GM23338 (cell line): ENCODE data around the gene SOD2.

ENCODE experiments used
- CREB1 ChIP-seq: fragments of 250-450 bp; sonication (Bioruptor Pico); IDR thresholded peaks from 2 replicates; pipeline ENCODE4 v1.5.0; 2020; ENCODE audit warnings: low read depth, mild to moderate bottlenecking, moderate library complexity
- CTCF ChIP-seq, 2 experiments: fragments of 200-600 bp in 1 of 2; sonication (generic) in 1 of 2; conservative IDR thresholded peaks; 2 replicates each; pipeline versions ENCODE4 v1.5.1 to v1.6.1; 2016 to 2017; ENCODE audit warnings: antibody characterized with exemption in 2 of 2, low read depth in 2 of 2, mild to moderate bottlenecking in 2 of 2, moderate library complexity in 1 of 2
- ETS1 ChIP-seq: IDR thresholded peaks from 2 replicates; pipeline ENCODE4 v1.6.1; 2016; ENCODE audit warnings: antibody characterized with exemption
- EZH2 ChIP-seq: fragments of 200-600 bp; sonication (generic); IDR thresholded peaks from one replicate; pipeline ENCODE4 v1.8.0; 2017; ENCODE audit warnings: antibody characterized with exemption, mild to moderate bottlenecking, low read depth; ENCODE audit not compliant: unreplicated experiment
- EZH2phosphoT487 ChIP-seq: fragments of 200-600 bp; sonication (generic); IDR thresholded peaks from one replicate; pipeline ENCODE4 v1.8.1; 2018; ENCODE audit warnings: antibody characterized with exemption; ENCODE audit not compliant: unreplicated experiment
- JUNB ChIP-seq: IDR thresholded peaks from one replicate; pipeline ENCODE4 v1.6.1; 2016; ENCODE audit warnings: antibody characterized with exemption; ENCODE audit not compliant: unreplicated experiment
- NANOG ChIP-seq: IDR thresholded peaks from 2 replicates; pipeline ENCODE4 v1.6.1; 2016; ENCODE audit warnings: antibody characterized with exemption, borderline replicate concordance
- POLR2AphosphoS5 ChIP-seq: IDR thresholded peaks from 2 replicates; pipeline ENCODE4 v1.6.1; 2016; ENCODE audit warnings: antibody characterized with exemption, low read depth
- REST ChIP-seq: IDR thresholded peaks from one replicate; pipeline ENCODE4 v1.6.1; 2018; ENCODE audit warnings: antibody characterized with exemption; ENCODE audit not compliant: unreplicated experiment
- STAT1 ChIP-seq: IDR thresholded peaks from one replicate; pipeline ENCODE4 v1.6.1; 2016; ENCODE audit warnings: antibody characterized with exemption; ENCODE audit not compliant: unreplicated experiment
- ZNF114 ChIP-seq: fragments of 250-450 bp; sonication (Bioruptor Pico); IDR thresholded peaks from 2 replicates; pipeline ENCODE4 v1.5.0; 2020; ENCODE audit warnings: mild to moderate bottlenecking, moderate library complexity
- ZNF331 ChIP-seq: fragments of 250-450 bp; sonication (Bioruptor Pico); IDR thresholded peaks from 2 replicates; pipeline ENCODE4 v1.5.0; 2020; ENCODE audit warnings: low read depth, mild to moderate bottlenecking, moderate library complexity

GRCh38 chr6:159686703-159687102 is 6.3 kb downstream of the SOD2 start:
- TF ChIP-seq EZH2 (no peak), CTCF (conservative IDR thresholded peaks at IDR 0.05; ENCODE audit: low read depth in 2 of 2) (no peak), REST (no peak), POLR2AphosphoS5 (no peak), EZH2phosphoT487 (no peak), CREB1 (CRISPR knock-in tag) (no peak), JUNB (no peak), STAT1 (no peak), ETS1 (no peak), ZNF331 (CRISPR knock-in tag) (no peak), NANOG (no peak), ZNF114 (CRISPR knock-in tag) (no peak)
